Suprapubic skin (tissue), 4 donors: ENCODE results near the gene KCP. TPM values are rescaled to one million over a fixed set of nuclear protein-coding genes. Genes with fewer than 3 reads are reported as not detected.

Experiments used
- DNase-seq, 2 donors: peaks; one replicate each; pipeline ENCODE4 v3.0.0-alpha.2; 2019; ENCODE audit warnings: low spot score in 2 of 2
- H3K27ac ChIP-seq: fragments of 200-600 bp; sonication (generic); one replicate; pipeline ENCODE4 v1.5.1; 2019
- H3K27me3 ChIP-seq: fragments of 200-600 bp; sonication (generic); one replicate; pipeline ENCODE4 v1.5.1; 2019
- H3K36me3 ChIP-seq: fragments of 200-600 bp; sonication (generic); one replicate; pipeline ENCODE4 v1.5.1; 2019
- H3K4me1 ChIP-seq: fragments of 200-600 bp; sonication (generic); one replicate; pipeline ENCODE4 v1.5.1; 2019
- H3K4me3 ChIP-seq: fragments of 200-600 bp; sonication (generic); one replicate; pipeline ENCODE4 v1.5.1; 2019; ENCODE audit warnings: mild to moderate bottlenecking
- H3K9me3 ChIP-seq: fragments of 200-600 bp; sonication (generic); one replicate; pipeline ENCODE4 v1.5.1; 2019
- CTCF ChIP-seq, 2 donors: fragments of 200-600 bp in 1 of 2; fragments of 450-650 bp in 1 of 2; sonication (generic) in 1 of 2; IDR thresholded peaks; one replicate each; pipeline ENCODE4 v1.5.1; 2016 to 2019; ENCODE audit warnings: antibody characterized with exemption in 2 of 2, mild to moderate bottlenecking in 1 of 2, moderate library complexity in 1 of 2
- EP300 ChIP-seq: sonication (generic); formaldehyde crosslinking; IDR thresholded peaks from one replicate; pipeline ENCODE4 v1.6.1; 2017; ENCODE audit warnings: antibody characterized with exemption
- POLR2A ChIP-seq, 2 donors: fragments of 450-650 bp; IDR thresholded peaks; one replicate each; pipeline ENCODE4 v1.6.1; 2017; ENCODE audit warnings: antibody characterized with exemption in 2 of 2, mild to moderate bottlenecking in 2 of 2, moderate library complexity in 2 of 2
- POLR2AphosphoS5 ChIP-seq, 3 donors: sonication (generic); formaldehyde crosslinking; IDR thresholded peaks; one replicate each; pipeline ENCODE4 v1.6.1; 2017; ENCODE audit warnings: antibody characterized with exemption in 3 of 3
- WGBS: methylation state at CpG from one replicate; pipeline ENCODE4 v1.1.5; 2018; 5-methylcytosine and 5-hydroxymethylcytosine counted together
- total RNA-seq, 4 donors: library from RNA; depleted of rRNA; stranded (reverse); fragments of >200 nt; gene quantifications; one replicate each; pipeline ENCODE4 v1.1.0, GENCODE V29; 2016

The KCP gene
- total RNA-seq, 4 donors from 2014 or later: 0.17 to 0.57 (median 0.36) TPM

DNA sequence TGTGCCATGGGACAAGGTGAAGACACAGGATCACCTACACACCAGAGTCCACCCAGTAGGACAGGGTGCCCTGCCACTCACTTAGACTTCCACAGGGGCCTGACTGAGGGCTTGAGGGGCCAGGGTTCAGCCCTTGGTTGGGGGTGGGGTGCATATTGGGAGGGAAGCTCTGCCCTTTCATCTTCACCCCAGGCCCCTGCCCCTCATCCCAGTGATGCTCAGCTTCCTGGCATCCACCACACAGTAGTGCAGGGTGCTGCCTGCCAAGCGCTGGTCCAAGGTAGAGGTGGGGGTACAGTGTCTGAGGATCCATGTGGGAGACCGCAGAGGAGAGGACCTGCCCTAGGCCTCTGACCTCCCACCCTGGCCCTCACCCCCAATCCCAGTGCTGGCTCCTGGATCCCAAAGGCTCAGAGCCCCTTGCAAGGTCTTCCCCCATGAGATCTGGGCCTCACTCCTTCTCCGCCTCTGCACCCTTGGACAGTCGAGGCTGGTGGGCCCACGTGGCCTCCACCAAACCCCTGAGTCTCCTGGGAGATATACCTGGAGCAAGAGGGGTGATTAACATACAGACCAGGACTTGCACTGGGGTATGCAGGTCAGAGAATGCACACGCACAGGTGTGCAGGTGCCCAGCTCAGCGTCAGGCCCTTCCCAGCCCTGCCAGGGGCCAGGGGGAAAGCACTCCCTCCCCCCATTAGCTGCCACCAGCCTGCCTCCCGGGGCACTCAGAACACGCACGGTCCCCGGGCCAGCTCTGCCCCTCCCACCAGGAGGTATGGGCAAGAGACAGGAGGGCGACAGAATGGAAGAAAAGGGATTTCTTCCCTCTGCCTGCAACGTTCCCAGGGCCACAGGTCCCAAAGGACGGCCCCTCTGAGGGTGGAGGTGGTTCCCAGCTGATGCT, 18.6 kb upstream of the KCP start:
- no peak overlapping the region for H3K27ac ChIP-seq
- DNase-seq: peak; percentile 47 to 57
- TF ChIP-seq POLR2A (IDR thresholded peaks at IDR 0.05) (no peak), POLR2AphosphoS5 (IDR thresholded peaks at IDR 0.05) (no peak), EP300 (no peak), CTCF (IDR thresholded peaks at IDR 0.05) (no peak)
- peaks cover 7% of the 10 kb centered on the region for H3K4me1 ChIP-seq
- H3K36me3 ChIP-seq: no peaks in the 10 kb centered on the region
- no peak overlapping the region for H3K4me3 ChIP-seq
- no peaks in the 10 kb centered on the region for H3K9me3 ChIP-seq
- 77% methylated on average over 9 of the region's 14 CpGs for whole genome bisulfite sequencing
- peaks cover 5% of the 10 kb centered on the region for H3K27me3 ChIP-seq

GRCh38 chr7:128928159-128928813, 17.8 kb upstream of the KCP start:
- Histone ChIP-seq H3K27ac (no peak overlapping the region), H3K27me3 (peaks cover 5% of the 10 kb centered on the region), H3K9me3 (no peaks in the 10 kb centered on the region), H3K4me3 (no peak overlapping the region), H3K36me3 (no peaks in the 10 kb centered on the region), H3K4me1 (peaks cover 4% of the 10 kb centered on the region)
- TF ChIP-seq EP300 (no peak), POLR2A (IDR thresholded peaks at IDR 0.05) (no peak), CTCF (IDR thresholded peaks at IDR 0.05) (no peak), POLR2AphosphoS5 (IDR thresholded peaks at IDR 0.05) (no peak)
- DNase-seq: peak in 1 of 2 donors; percentile 32
- WGBS: 93% methylated on average over 7 of the region's 8 CpGs

DNA sequence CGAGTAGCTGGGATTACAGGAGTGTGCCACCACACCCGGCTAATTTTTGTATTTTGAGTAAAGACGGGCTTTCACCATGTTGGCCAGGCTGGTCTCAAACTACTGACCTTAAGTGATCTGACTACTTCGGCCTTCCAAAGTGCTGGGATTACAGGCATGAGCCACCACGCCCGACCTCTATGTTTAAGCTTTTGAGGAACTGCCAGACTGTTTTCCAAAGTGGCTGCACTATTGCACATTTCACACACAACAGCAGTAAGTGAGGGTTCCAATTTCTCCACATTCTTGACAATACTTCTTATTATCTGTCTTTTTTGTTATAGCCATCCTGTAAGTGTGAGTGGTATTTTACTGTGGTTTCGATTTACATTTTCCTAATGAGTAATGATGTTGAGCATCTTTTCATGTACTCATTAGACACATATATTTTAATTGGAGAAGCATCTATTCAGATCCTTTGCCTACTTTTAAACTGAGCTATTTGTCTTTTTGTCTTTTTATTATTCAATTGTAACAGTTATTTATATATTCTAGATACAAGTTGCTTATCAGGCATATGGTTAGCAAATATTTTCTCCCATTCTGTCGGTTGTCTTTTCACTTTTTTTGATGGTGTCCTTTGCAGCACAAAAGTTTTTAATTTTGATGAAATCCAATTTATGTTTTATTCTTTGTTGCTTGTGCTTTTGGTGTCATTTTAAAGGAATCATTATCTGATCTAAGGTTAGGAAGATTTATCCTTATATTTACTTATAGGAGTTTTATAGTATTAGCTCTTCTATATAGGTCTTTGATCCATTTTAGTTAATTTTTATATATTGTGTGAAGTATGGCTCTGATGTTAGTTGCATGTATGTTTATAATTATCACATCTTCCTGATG, 14.4 kb upstream of the KCP start:
- Histone ChIP-seq H3K9me3 (no peaks in the 10 kb centered on the region), H3K4me3 (no peak overlapping the region), H3K27ac (no peak overlapping the region), H3K36me3 (no peaks in the 10 kb centered on the region), H3K4me1 (no peaks in the 10 kb centered on the region), H3K27me3 (peaks cover 23% of the 10 kb centered on the region)
- DNase-seq: no peak
- WGBS: 73% methylated on average over 8 of the region's 8 CpGs
- TF ChIP-seq POLR2AphosphoS5 (IDR thresholded peaks at IDR 0.05): no peak
- TF ChIP-seq CTCF (IDR thresholded peaks at IDR 0.05): no peak
- no peak for TF ChIP-seq POLR2A (IDR thresholded peaks at IDR 0.05)
- TF ChIP-seq EP300: no peak

GRCh38 chr7:128923411-128923800, 12.9 kb upstream of the KCP start:
- Histone ChIP-seq H3K27me3 (peaks cover 24% of the 10 kb centered on the region), H3K27ac (no peak overlapping the region), H3K4me3 (no peak overlapping the region), H3K9me3 (no peaks in the 10 kb centered on the region), H3K4me1 (no peaks in the 10 kb centered on the region), H3K36me3 (no peaks in the 10 kb centered on the region)
- no peak for TF ChIP-seq POLR2AphosphoS5 (IDR thresholded peaks at IDR 0.05)
- WGBS: 77% methylated on average over 5 of the region's 5 CpGs
- peak in 1 of 2 donors; percentile 61 for DNase-seq

DNA sequence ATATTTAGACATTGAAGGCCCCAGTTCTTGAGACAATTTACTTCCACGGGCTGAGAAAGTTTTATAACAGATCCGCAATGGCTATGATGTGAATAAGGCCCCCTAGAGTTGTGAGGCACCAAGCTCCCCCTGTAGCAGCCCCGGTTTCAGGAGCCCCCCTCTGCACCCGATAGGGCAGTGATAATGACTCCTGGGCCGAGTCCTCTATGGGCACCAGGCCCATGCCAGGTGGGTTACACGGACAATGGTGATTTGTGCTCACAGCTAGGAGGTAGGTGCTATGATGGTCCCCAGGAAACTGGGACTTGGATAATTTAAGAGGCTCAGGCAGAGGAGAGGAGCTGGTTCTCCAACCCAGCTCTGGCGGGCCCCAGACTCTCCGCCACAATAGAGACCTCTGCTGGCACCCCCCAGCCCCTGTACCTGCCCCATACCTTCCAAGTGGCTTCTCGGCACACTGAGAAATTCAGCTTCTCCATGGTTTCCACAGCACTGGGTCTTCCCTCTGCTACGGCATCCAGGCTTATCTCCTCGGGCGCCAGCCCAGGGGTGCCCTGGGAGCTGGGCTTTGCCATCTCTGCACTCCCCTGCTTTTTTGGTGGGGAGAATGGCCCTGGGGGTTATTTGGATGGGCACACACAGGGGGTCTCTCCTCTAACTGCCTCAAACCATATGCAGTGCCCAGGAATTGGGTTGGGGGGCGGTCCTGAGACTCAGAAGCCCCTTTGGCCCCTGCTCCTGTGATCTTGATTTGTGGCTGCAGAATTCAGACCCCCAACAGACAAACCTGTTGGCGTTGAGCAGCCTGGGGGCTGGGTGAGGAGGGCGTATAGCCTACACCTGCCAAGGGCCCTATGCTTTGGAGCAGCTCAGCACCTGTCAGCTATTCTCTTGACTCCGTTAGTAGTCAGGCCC, 12.2 kb upstream of the KCP start:
- Histone ChIP-seq H3K9me3 (no peaks in the 10 kb centered on the region), H3K36me3 (no peaks in the 10 kb centered on the region), H3K27me3 (peaks cover 24% of the 10 kb centered on the region), H3K4me3 (no peak overlapping the region), H3K27ac (no peak overlapping the region), H3K4me1 (no peaks in the 10 kb centered on the region)
- WGBS: 79% methylated on average over 6 of the region's 16 CpGs
- peak; percentile 30 to 38 for DNase-seq
- TF ChIP-seq POLR2AphosphoS5 (IDR thresholded peaks at IDR 0.05) (no peak), CTCF (IDR thresholded peaks at IDR 0.05) (no peak), POLR2A (IDR thresholded peaks at IDR 0.05) (no peak), EP300 (no peak)
